ENCODE data around the gene FNBP1L.

GRCh38 chr1:93549811-93550210 lies 101.9 kb downstream of the FNBP1L start:
- no peak for TF ChIP-seq CTCF (IDR thresholded peaks at IDR 0.05)
- TF ChIP-seq EP300 (IDR thresholded peaks at IDR 0.05), result no peak
